HG03565 (cell line): ENCODE measurements around the gene SPAG16.

Experiments used
- ATAC-seq: cut with Tn5 transposase; IDR thresholded peaks from one replicate; pipeline ENCODE4 v1.9.1; 2021; ENCODE audit warnings: mild to moderate bottlenecking, moderate library complexity; ENCODE audit not compliant: unreplicated experiment

Gene SPAG16

DNA sequence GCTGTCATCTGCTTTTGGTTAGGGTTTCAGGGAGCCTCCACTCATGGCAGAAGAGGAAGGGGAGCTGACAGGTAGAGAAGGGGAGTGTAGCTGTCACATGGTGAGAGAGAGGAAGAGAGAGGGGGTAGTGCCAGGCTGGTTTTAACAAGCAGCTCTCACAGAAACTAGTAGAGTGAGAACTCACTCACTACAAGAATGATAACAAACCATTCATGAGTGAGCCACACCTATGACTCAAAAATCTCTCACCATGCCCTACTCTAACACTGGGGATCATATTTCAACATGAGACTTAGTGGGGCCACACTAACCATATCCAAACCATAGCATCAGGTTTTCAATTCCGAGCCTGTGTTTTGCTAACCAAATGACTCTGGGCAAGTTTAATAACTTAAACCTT, 851.7 kb downstream of the SPAG16 start:
- ATAC-seq: no peak

DNA sequence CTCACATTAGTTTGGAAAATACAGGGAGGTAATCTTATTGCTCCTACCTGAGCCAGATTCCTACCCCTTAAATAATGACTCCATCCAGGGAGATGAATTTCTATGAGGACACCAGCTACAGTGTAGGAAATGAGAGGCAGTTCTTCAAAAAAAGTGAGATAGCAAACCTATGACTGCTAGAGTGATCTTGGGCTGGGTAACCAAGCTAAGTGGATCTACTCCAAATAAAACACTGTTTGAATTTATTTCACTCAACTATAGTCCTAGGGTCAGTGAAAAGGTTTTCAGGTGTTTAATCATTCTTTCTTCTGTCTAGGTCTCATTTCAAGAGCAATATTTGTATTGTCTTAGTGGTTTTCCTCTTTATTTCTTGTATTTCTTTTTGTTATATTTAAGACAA, 854.5 kb downstream of the SPAG16 start:
- ATAC-seq: no peak

DNA sequence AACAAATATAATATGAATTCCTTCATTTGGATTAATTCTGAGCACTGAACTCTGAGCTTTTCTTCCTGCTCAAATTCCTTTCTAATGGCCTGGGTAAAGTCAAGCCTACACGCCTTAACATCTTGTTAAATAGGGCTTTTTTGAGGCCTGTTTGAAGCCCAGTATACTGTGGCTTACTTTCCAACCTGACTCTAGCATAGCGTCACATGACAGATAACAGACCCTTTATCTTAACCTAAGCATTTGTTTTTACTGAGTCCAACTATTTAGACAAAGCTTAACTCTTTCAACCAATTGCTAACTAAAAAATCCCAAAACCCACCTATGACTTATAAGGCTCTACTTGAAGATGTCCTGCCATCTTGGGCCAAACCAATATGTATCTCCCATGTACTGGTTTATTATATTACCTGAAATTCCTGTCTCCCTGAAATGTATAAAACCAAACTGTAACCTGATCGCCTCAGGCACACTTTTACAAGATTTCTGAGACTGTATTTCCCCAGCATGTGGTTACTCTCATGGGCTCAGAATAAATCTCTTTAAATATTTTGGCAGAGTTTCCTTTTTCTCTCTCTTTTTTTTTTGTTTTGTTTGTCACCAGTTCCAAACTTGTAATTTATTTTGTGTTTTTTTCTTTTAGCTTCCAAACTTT, 855.5 kb downstream of the SPAG16 start:
- ATAC-seq: no peak

DNA sequence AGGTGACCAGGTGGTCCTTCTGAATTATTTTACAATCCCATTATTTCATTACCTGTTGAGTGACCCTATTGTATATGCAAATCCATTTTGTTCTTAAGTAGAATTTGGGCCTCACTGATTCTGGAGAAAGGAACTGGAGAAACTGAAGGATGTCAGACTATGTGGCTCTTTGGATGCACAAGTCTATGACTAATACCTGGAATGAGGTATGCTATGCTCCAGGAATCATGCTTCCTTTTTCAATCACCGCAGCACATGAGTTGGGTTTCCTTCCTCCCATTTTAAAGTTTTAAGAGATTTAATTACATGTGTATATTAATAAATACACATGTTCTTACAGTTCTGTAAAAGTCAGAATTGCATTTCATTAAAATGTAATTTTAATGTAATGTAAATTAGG, 872.7 kb downstream of the SPAG16 start:
- ATAC-seq: no peak

DNA sequence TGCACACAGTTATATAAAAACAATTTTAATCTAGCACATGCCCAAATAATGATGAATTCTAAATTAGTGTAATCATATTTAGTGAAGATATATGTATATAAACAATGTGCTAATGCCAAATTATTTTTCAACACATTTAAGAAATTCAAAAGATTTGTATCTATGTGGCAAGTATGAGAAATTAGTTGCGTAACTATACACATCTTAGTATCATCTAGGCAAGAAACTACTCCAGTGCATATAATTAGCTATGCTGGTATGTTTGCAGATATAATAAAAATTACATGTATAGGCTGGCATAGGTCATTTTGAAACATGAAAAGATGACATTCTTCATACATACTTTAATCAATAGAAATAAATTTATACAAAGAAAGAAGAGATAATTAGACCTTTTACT, 874.6 kb downstream of the SPAG16 start:
- ATAC-seq: no peak

DNA sequence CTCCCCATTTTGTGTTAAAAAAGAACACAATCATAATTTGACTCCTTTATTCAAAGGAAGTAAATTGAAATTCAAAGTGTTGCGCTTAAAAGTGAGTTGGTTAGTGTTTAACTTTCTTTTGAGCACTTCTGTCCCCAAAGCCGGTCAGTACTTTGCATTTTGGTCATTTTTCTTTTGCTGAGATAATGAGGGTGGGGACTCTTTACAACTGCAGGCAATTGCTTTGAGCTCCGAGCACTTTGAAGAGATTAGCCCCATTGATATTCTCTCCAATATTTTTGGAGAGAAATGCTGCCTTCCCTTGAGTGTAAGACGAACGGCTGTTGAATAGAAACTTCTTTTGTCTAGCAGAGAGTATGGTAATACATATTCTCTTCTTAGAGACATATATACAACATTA, 885.0 kb downstream of the SPAG16 start:
- ATAC-seq: no peak

DNA sequence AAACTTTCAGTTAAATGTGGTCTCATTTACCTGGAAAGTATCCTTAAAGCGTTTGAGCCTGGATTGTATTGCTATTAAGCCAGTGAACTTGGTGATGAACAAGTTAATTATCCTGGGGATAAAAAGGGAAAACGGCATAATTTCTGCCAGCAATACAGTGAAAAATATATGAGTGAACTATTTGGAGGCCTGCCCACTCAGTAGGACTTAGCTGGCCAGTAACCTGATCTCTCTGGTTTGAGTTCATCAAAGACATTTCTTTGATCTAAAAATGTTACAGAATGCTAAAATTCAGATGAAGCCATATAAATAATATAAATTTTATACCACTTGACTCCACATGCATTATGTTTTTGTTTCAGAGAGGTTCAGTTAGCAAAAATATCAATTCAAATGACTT, 885.5 kb downstream of the SPAG16 start:
- ATAC-seq: no peak

DNA sequence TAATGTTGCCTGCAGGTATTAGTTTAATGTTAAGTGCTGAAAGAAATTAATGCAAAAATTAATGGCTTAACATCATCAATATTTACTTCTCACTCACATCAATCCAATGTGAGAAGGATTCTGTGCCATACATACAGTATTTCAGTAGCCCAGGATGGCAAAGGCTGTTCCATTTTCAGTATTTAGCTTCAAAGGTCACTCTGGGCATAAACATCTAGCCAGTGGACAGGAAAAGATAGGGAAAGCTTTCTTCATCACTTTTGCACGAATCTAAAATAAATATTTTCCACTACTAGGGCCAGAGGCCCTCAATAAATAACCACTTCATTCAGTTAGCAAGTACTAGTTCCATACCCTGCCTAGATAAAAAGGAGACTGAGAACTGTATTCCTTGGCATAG, 890.3 kb downstream of the SPAG16 start:
- no peak for ATAC-seq

DNA sequence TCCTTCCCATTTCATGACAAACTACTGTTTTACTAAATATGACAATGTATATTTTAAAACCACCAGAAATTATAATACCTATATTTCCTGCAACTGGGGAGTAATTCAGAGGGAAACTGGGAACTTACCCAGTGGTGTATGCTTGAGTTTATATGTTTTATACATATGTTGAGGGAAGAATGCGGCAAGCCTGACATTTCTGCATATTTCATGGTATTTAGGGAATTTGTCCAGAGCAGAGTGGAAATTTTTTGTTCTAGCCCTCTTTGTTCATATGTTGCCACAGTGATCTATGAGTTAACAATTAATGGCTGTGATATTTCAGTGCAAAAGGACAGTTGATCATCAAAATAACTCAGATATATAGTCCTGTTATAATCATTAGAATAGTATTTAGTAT, 895.8 kb downstream of the SPAG16 start:
- ATAC-seq: no peak

DNA sequence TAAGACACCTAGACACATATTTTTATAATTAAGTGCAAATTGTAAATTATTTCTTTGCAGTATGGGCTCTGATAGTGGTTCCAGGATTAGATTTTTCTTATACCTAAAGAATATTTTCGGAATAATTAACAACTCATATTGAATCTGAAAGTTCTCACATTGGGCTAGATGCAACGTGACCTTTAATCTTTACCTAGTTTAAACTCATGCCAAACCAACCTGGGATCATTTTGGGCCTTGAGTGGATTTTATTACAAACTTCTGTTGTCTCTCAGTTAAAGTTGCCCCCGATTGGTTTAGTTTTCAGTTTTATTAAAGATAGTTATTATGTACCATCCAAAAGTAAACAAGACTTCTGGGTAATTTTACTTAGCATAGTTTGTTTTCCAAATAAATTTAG, 896.4 kb downstream of the SPAG16 start:
- ATAC-seq: no peak

DNA sequence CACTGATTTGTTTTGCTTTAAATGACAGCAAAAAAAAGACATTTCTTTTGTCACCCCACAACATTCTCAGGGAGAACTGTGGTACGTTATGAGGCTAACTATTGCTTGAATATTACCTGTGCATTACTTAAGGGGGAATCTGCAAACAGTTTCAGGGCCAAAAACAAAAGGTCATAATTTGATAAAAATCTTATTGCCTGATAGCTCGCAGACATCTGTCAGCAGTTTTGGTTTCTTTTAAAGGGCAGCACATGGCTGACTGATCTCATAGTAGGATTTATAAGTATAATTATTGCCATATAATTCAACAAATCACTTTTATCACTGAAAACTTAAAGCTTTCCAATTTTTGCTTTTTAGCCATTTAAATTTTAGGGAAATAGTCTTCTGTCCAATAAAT, 900.2 kb downstream of the SPAG16 start:
- no peak for ATAC-seq

DNA sequence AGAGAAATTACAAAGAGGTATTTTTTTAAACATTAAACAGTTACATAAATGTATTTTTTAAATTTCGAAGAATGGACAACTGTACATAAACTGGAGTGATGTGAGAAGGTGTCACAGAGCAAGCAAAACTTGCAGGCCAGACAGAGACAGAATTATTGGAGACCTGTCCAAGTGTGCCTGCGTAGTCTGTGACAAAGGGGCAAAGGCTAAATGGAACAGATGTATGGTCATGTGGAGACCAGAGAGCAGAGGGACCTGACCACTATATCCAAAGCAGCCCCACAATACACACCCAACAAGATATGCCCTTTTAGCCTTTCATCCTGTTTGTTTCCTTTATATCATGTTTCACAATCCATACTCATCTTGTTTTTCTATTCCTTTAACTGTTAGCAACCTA, 901.3 kb downstream of the SPAG16 start:
- ATAC-seq: no peak

DNA sequence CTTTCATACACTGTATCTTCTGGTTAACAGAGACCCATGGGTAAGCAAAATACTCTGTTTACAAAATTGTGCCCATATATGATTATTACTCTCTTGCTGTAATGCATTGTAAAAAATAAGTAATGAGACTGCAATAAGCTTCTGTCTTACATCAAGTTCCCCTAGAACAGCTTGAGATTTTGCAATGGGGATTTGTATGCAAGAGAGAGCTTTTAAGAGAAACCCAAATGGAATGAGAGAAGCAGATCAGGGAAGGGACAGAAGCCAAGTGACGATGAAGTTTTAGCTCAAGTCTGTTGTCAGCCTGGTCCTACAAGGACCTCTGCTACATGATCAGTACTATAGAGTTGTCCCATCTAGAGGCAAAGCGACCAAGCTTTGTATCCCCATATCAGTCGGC, 908.4 kb downstream of the SPAG16 start:
- ATAC-seq: no peak

DNA sequence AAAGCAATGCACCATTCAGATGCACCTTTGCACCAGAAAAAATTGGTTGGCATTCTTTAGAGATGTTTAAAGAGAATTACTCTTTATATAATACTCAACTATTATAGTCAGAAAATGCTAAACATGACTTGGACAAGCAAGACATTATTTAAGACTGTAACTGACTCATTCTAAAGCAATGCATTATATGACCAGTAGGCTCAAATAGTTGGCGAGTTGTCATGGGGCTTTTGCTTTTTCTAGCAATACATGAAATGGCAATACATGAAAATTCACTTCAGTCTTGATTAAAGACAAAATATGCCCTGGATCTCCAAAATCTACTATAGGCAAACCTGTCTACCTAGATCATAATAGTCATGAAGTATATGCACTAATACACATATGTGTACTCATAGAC, 909.7 kb downstream of the SPAG16 start:
- no peak for ATAC-seq

DNA sequence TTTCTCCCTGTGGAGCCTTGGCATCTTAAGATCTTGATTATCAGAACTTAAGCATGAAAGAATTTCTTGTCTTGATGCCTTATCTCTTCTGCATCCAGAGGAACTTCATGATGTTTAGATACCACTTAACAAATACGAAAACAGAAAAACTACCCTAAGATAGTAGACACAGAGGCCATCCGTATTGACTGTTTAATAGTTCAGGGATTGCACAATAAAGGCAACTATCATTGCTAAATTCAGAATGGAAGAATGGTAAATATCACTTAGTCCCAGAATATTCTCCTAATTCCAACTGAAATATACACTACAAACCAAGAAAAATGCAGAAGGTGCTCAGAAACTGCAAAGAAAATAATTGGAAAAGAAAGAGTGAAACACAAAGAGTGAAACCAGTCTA, 912.0 kb downstream of the SPAG16 start:
- no peak for ATAC-seq

DNA sequence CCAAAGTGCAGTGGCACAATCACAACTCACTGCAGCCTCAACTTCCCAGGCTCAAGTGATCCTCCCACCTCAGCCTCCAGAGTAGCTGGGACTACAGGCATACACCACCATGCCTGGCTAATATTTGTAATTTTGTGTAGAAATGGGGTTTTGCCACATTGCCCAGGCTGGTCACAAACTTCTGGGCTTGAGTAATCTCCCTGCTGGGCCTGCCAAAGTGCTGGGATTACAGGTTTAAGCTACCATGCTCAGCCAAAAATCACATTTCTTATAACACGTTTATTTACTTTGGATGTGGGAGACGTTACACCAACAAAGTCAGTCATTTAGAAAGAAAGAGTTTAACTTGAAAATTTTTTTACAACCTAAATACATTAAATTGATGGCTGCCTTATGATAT, 917.6 kb downstream of the SPAG16 start:
- no peak for ATAC-seq

DNA sequence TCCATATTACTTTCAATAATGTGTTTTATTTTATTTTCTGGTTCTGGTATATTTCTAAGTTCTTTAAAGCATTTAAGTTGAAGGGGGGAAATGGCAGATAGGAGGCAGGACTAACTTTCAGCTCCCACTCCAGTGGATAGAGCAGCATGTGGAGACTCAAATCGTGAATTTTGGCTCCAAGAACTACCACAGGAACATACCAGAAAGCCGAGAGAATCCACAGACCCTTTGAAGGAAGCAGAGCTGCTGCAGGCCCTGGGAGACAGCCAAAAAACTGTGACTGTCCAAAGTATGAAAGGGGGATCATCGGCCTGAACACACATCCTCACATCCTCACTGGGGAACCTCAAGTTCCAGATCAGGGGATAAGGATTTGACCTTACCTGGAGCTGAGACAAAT, 919.0 kb downstream of the SPAG16 start:
- no peak for ATAC-seq

DNA sequence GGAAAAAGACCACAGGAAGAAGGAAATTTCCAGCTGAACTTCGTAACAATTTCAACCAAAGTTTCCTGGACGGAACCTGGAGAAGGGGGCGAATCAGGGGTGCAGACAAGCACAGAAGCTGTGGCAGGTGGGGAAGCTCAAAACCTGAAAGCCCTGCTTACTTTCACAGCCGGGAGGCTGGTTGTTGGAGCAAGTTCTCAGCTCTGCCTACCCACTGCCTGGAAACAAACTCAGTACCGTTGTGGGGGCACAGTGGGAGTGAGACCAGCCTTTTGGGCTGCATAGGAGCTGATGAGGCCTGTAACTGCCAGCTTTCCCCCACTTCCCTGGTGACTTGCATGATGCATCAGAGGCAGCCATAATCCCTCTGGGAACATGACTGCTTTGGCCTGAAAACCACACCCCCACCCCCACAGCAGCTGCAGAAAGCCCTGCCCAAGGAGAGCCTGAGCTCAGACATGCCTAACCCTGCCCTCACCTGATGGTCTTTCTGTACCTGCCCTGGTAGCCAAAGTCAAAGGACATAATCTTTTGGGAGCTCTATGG, 919.6 kb downstream of the SPAG16 start:
- ATAC-seq: no peak

DNA sequence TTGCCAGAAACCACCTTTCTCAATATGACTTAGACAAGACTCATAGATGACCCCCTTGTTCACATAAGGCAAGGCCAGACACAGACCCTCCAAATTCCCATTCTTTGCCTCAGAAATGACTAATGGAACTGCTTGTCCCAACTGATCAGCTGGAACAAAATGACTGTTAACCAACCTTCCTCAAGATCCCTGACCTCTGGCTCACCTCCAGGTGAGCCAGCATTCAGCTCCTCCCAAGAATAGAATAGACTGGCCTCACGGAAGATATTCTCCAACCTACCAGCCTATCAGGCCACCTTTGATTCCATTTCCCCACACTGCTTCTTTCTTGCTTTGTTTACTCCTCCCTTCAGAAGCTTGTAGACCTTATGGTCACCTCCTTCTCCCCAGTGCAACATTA, 930.8 kb downstream of the SPAG16 start:
- ATAC-seq: no peak

DNA sequence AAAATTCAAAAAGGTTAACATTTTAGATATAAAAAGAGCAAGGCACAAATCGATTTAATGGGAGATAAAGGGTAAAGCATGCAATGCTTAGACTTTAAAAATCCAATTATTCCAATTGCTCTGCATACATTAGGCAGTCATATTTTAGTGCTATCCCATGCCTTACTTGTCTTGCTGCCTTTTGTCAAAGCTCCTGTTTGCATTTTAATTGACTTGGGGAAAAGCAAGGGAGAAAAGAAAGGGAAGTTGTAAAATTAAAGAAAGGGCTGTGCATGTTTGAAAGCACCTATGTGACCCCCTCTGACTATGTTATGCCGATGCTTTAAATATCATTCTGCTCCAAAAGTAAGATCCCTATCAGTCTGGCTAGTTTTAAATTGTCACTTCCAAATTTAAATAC, 932.9 kb downstream of the SPAG16 start:
- ATAC-seq: no peak

DNA sequence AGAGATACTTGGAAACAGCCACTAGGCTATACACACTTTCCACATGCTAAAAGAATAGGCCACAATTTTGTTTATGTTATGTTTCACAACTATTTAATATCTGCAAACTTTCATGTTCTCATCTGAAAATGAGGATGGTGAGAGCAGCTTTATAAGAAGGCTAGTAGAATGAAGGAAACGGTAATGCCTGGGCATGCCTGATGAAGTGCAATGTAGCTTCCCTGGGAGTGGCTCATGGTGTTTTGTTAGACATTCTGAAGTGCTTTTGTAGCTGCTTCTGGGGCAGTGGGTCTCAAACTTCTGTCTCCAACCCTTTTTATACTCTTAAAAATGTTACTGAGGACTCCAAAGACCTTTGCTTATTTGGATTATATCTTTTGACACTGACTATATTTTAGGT, 933.3 kb downstream of the SPAG16 start:
- ATAC-seq: no peak

DNA sequence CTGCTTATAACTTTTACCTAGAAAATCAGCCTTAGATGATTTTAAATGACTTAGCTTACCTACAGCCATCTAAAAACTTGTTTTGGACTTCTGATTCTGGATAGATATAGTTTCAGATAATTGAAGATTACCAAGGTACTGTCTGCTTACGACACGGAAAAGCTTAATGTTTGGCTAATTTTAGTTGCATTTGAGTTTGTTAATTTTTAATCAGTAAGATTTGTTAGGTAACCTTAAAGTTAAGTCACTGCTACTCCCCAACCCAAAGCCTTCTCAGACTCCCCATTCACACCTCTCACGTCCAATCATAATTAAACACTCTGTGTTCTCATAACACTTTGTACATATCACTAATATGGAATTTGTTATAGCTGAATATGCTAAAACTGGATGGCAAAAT, 936.0 kb downstream of the SPAG16 start:
- ATAC-seq: no peak

DNA sequence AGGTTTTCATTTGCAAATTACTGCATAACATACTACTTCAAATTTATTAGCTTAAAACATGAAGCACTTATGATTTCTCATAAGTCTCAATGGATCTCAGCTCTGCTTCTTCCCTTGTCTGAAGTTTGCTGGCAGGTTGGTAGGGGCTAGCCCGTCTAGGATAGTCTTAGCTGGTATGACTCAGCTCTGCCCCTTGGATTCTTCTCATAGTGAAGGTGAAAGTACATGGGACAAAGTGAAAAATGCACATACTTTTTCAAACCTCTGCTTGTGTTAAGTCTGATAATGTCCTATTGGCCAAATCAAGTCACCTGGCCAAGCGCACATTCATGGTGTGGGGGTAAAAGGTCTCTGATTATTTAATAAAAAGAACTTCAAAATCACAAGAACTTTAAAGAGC, 941.8 kb downstream of the SPAG16 start:
- no peak for ATAC-seq
